K562 (cell line): ENCODE measurements around the gene C10orf95. TPM values are rescaled to one million over a fixed set of nuclear protein-coding genes. Genes with fewer than 3 reads are reported as not detected.

Experiments used
- AFF4 ChIP-seq: sonication (generic); formaldehyde crosslinking; IDR thresholded peaks from 2 replicates; pipeline ENCODE4 v1.8.0; 2023; ENCODE audit warnings: mild to moderate bottlenecking, missing genetic modification reagents
- BRD9 ChIP-seq: fragments of 450-650 bp; IDR thresholded peaks from 2 replicates; pipeline ENCODE4 v1.6.1; 2018; ENCODE audit warnings: low read depth; ENCODE audit not compliant: partially characterized antibody
- CBFA2T3 ChIP-seq: fragments of 450-650 bp; IDR thresholded peaks from 2 replicates; pipeline ENCODE4 v1.6.1; 2017
- CHD1 ChIP-seq: fragments of 200-600 bp; sonication (generic); IDR thresholded peaks from one replicate; pipeline ENCODE4 v1.6.1; 2012; ENCODE audit warnings: mild to moderate bottlenecking, moderate library complexity, low read length, inconsistent platforms
- CREB3L1 ChIP-seq: fragments of 450-650 bp; IDR thresholded peaks from 2 replicates; pipeline ENCODE4 v1.6.1; 2014; ENCODE audit warnings: low read depth, mild to moderate bottlenecking, moderate library complexity, borderline replicate concordance
- DMBX1 ChIP-seq: fragments of 250-450 bp; sonication (Bioruptor Pico); IDR thresholded peaks from 2 replicates; pipeline ENCODE4 v1.8.0; 2022; ENCODE audit warnings: inconsistent platforms, mild to moderate bottlenecking, moderate library complexity, borderline replicate concordance
- DPF2 ChIP-seq: fragments of 450-650 bp; IDR thresholded peaks from 2 replicates; pipeline ENCODE4 v1.6.1; 2016
- ESRRB ChIP-seq: fragments of 250-450 bp; sonication (Bioruptor Pico); IDR thresholded peaks from 2 replicates; pipeline ENCODE4 v1.5.0; 2020; ENCODE audit warnings: mild to moderate bottlenecking, moderate library complexity, borderline replicate concordance
- GTF2F1 ChIP-seq: IDR thresholded peaks from 2 replicates; pipeline ENCODE4 v1.6.1; 2011; ENCODE audit warnings: low read depth, low read length, improper control_type of control experiment
- MCM3 ChIP-seq: fragments of 450-650 bp; IDR thresholded peaks from 2 replicates; pipeline ENCODE4 v1.6.1; 2016
- NR2F6 ChIP-seq: fragments of 450-650 bp; formaldehyde crosslinking; IDR thresholded peaks from 2 replicates; pipeline ENCODE4 v1.4.0; 2020; ENCODE audit warnings: mild to moderate bottlenecking
- PBX2 ChIP-seq, 2 experiments: IDR thresholded peaks in 1 of 2; conservative IDR thresholded peaks in 1 of 2; 2 replicates each; pipeline ENCODE4 v1.6.1; 2016; ENCODE audit warnings: low read depth in 2 of 2, mild to moderate bottlenecking in 1 of 2, missing compliant biosample characterization in 1 of 2, missing genetic modification characterization in 1 of 2, moderate library complexity in 1 of 2
- POLR2H ChIP-seq: IDR thresholded peaks from 2 replicates; pipeline ENCODE4 v1.6.1; 2016; ENCODE audit warnings: missing genetic modification characterization, low read depth, mild to moderate bottlenecking, control low read depth, missing compliant biosample characterization, moderate library complexity
- SRSF1 ChIP-seq: fragments of 200-400 bp; formaldehyde crosslinking; IDR thresholded peaks from 2 replicates; pipeline ENCODE4 v1.6.1; 2017; ENCODE audit warnings: mild to moderate bottlenecking, low read depth, low read length, moderate library complexity
- TOE1 ChIP-seq, 2 experiments: fragments of 450-650 bp in 1 of 2; sonication (generic) in 1 of 2; formaldehyde crosslinking in 1 of 2; IDR thresholded peaks; 2 replicates each; pipeline versions ENCODE4 v1.7.1 to v1.8.0; 2016 to 2022; ENCODE audit warnings: borderline replicate concordance in 2 of 2, mild to moderate bottlenecking in 2 of 2, antibody characterized with exemption in 1 of 2, inconsistent platforms in 1 of 2, low read depth in 1 of 2, missing genetic modification reagents in 1 of 2, moderate library complexity in 1 of 2
- ZC3H11A ChIP-seq: IDR thresholded peaks from 2 replicates; pipeline ENCODE4 v1.6.1; 2012; ENCODE audit warnings: low read depth, low read length, improper control_type of control experiment
- ZFP36 ChIP-seq: fragments of 150-350 bp; IDR thresholded peaks from 2 replicates; pipeline ENCODE4 v1.6.1; 2018; ENCODE audit warnings: low read length, low read depth; ENCODE audit not compliant: partially characterized antibody
- polyA plus RNA-seq, 8 experiments: library from polyadenylated mRNA; depleted of rRNA in 4 of 8; stranded (reverse) in 5 of 8; unstranded in 3 of 8; fragments of >200 nt; fragmentation: Nextera tagmentation in 2 of 8; fragmentation: Illumina TruSeq in 1 of 8; extraction: Ambion mirVana in 2 of 8; extraction: Trizol in 1 of 8; gene quantifications; 2 replicates each; pipeline versions ENCODE4 v1.2.1 to v1.2.3, GENCODE V29; 2011 to 2014; ENCODE audit warnings: inconsistent platforms in 1 of 8, missing spikeins in 1 of 8
- total RNA-seq, 7 experiments: library from RNA; depleted of rRNA in 6 of 7; stranded (reverse); fragments of >200 nt in 6 of 7; fragmentation: Illumina TruSeq in 2 of 7; extraction: Trizol in 2 of 7; gene quantifications; 2 replicates each; pipeline versions ENCODE4 v1.2.1 to v1.2.3, GENCODE V29; 2011 to 2021; ENCODE audit warnings: low replicate concordance in 1 of 7

The C10orf95 gene
- total and polyA plus RNA-seq, 9 of the 15 experiments (the other 6 are each of a cell fraction or from before 2014, with no cell fraction given) = 0.03 to 0.41 (median 0.17) TPM; not detected in 1

- no peak for TF ChIP-seq PBX2 (CRISPR knock-in tag; IDR thresholded peaks at IDR 0.05; ENCODE audit: low read depth)
- TF ChIP-seq PBX2 (tag; conservative IDR thresholded peaks at IDR 0.05; ENCODE audit: low read depth) = no peak
- TF ChIP-seq DMBX1 (CRISPR knock-in tag) = peak; percentile 90
- peak; percentile 45; the same call in 1 of the 2 replicates for TF ChIP-seq CREB3L1
- no peak for TF ChIP-seq MCM3
- peak; percentile 69 for TF ChIP-seq CBFA2T3
- no peak for TF ChIP-seq ZFP36
- TF ChIP-seq SRSF1 = no peak
- peak; percentile 91 for TF ChIP-seq BRD9
- no peak for TF ChIP-seq GTF2F1
- 0 out of 2 replicates have a peak, but pooled peaks have one; percentile 16 for TF ChIP-seq AFF4 (CRISPR knock-in tag)
- peak; percentile 95 for TF ChIP-seq DPF2
- no peak for TF ChIP-seq CHD1
- no peak for TF ChIP-seq NR2F6
- TF ChIP-seq ZC3H11A = 0 out of 2 replicates have a peak, but pooled peaks have one; percentile 37
- TF ChIP-seq ESRRB (CRISPR knock-in tag) = no peak
- TF ChIP-seq TOE1 (IDR thresholded peaks at IDR 0.05; ENCODE audit: borderline replicate concordance) = peak; percentile 59; the same call in 1 of the 2 replicates
- no peak for TF ChIP-seq TOE1 (CRISPR knock-in tag; IDR thresholded peaks at IDR 0.05; ENCODE audit: borderline replicate concordance, low read depth)
- 0 out of 2 replicates have a peak, but pooled peaks have one; percentile 50 for TF ChIP-seq POLR2H (tag)
Measured at GRCh38 chr10:102455893-102456471, 4.6 kb upstream of the C10orf95 start (continued).
